ENCODE data around the gene AKR1C8.

The AKR1C8 gene

GRCh38 chr10:5108658-5109416, 76.1 kb downstream of the AKR1C8 start:
- no peak overlapping the region for H3K27ac ChIP-seq (replicated peaks)
- no peaks in the 10 kb centered on the region for H3K27me3 ChIP-seq (ENCODE audit: insufficient read depth, poor library complexity, severe bottlenecking)
- H3K4me3 ChIP-seq (replicated peaks; ENCODE audit: insufficient read depth, low read length): no peak overlapping the region
- no peak for DNase-seq (ENCODE audit: low read depth in 1 of 2, low spot score in 1 of 2)
- no peak for TF ChIP-seq POLR2AphosphoS5 (IDR thresholded peaks at IDR 0.05; ENCODE audit: low read depth)
- TF ChIP-seq, protein P1, sequence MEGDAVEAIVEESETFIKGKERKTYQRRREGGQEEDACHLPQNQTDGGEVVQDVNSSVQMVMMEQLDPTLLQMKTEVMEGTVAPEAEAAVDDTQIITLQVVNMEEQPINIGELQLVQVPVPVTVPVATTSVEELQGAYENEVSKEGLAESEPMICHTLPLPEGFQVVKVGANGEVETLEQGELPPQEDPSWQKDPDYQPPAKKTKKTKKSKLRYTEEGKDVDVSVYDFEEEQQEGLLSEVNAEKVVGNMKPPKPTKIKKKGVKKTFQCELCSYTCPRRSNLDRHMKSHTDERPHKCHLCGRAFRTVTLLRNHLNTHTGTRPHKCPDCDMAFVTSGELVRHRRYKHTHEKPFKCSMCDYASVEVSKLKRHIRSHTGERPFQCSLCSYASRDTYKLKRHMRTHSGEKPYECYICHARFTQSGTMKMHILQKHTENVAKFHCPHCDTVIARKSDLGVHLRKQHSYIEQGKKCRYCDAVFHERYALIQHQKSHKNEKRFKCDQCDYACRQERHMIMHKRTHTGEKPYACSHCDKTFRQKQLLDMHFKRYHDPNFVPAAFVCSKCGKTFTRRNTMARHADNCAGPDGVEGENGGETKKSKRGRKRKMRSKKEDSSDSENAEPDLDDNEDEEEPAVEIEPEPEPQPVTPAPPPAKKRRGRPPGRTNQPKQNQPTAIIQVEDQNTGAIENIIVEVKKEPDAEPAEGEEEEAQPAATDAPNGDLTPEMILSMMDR (IDR thresholded peaks at IDR 0.05; ENCODE audit: insufficient read depth, low read length): no peak
- TF ChIP-seq SPI1 (IDR thresholded peaks at IDR 0.05; ENCODE audit: borderline replicate concordance, low read depth): no peak
- no peak for TF ChIP-seq GABPA (IDR thresholded peaks at IDR 0.05; ENCODE audit: low read depth)
- TF ChIP-seq, protein P2, sequence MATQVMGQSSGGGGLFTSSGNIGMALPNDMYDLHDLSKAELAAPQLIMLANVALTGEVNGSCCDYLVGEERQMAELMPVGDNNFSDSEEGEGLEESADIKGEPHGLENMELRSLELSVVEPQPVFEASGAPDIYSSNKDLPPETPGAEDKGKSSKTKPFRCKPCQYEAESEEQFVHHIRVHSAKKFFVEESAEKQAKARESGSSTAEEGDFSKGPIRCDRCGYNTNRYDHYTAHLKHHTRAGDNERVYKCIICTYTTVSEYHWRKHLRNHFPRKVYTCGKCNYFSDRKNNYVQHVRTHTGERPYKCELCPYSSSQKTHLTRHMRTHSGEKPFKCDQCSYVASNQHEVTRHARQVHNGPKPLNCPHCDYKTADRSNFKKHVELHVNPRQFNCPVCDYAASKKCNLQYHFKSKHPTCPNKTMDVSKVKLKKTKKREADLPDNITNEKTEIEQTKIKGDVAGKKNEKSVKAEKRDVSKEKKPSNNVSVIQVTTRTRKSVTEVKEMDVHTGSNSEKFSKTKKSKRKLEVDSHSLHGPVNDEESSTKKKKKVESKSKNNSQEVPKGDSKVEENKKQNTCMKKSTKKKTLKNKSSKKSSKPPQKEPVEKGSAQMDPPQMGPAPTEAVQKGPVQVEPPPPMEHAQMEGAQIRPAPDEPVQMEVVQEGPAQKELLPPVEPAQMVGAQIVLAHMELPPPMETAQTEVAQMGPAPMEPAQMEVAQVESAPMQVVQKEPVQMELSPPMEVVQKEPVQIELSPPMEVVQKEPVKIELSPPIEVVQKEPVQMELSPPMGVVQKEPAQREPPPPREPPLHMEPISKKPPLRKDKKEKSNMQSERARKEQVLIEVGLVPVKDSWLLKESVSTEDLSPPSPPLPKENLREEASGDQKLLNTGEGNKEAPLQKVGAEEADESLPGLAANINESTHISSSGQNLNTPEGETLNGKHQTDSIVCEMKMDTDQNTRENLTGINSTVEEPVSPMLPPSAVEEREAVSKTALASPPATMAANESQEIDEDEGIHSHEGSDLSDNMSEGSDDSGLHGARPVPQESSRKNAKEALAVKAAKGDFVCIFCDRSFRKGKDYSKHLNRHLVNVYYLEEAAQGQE (IDR thresholded peaks at IDR 0.05; ENCODE audit: insufficient replicate concordance, low read depth): no peak

- no peak overlapping the region for H3K4me3 ChIP-seq (replicated peaks; ENCODE audit: insufficient read depth, low read length)
- DNase-seq (ENCODE audit: low read depth in 1 of 2, low spot score in 1 of 2): no peak
- H3K27me3 ChIP-seq (ENCODE audit: insufficient read depth, poor library complexity, severe bottlenecking): no peaks in the 10 kb centered on the region
- H3K27ac ChIP-seq (replicated peaks): no peak overlapping the region
- TF ChIP-seq, protein P1 (IDR thresholded peaks at IDR 0.05; ENCODE audit: insufficient read depth, low read length): no peak
- no peak for TF ChIP-seq SPI1 (IDR thresholded peaks at IDR 0.05; ENCODE audit: borderline replicate concordance, low read depth)
- TF ChIP-seq, protein P2 (IDR thresholded peaks at IDR 0.05; ENCODE audit: insufficient replicate concordance, low read depth): no peak
These were observed 77.0 kb downstream of the AKR1C8 start for GRCh38 chr10:5107860-5108526.

GRCh38 chr10:5106553-5106952, 78.4 kb downstream of the AKR1C8 start:
- Histone ChIP-seq H3K27ac (replicated peaks) (no peak overlapping the region), H3K27me3 (ENCODE audit: insufficient read depth, poor library complexity, severe bottlenecking) (no peaks in the 10 kb centered on the region), H3K4me3 (replicated peaks; ENCODE audit: insufficient read depth, low read length) (no peak overlapping the region)
- no peak for DNase-seq (ENCODE audit: low read depth in 1 of 2, low spot score in 1 of 2)
- TF ChIP-seq SPI1 (IDR thresholded peaks at IDR 0.05; ENCODE audit: borderline replicate concordance, low read depth): no peak
- TF ChIP-seq, protein P1 (IDR thresholded peaks at IDR 0.05; ENCODE audit: insufficient read depth, low read length): no peak
- TF ChIP-seq POLR2AphosphoS5 (IDR thresholded peaks at IDR 0.05; ENCODE audit: low read depth): no peak
- TF ChIP-seq GABPA (IDR thresholded peaks at IDR 0.05; ENCODE audit: low read depth): no peak
- TF ChIP-seq, protein P2 (IDR thresholded peaks at IDR 0.05; ENCODE audit: insufficient replicate concordance, low read depth): no peak

Data from HL-60 (cell line).